Endothelial cell of umbilical vein (primary cell): ENCODE results near the gene GABARAP. TPM values are rescaled to one million over a fixed set of nuclear protein-coding genes. Genes with fewer than 3 reads are reported as not detected.

ENCODE experiments used
- BruUV-seq: library from RNA; stranded (reverse); fragments of 400-500 nt; replicated peaks from 2 replicates; lab custom pipeline; 2021; lab: Mats Ljungman, UMichigan
- CTCF ChIA-PET: fragments of 300-600, 350-600 bp; sonication (Branson Sonifier 250); formaldehyde crosslinking; loops from one replicate; lab custom pipeline; 2021; ENCODE audit warnings: antibody characterized with exemption, inconsistent platforms; lab: Charles Lee
- POLR2A ChIA-PET: fragments of 300-600, 350-600 bp; sonication (Branson Sonifier 250); formaldehyde crosslinking; loops from one replicate; lab custom pipeline; 2021; ENCODE audit warnings: antibody characterized with exemption, inconsistent platforms; lab: Charles Lee
- DNase-seq: peaks from one replicate; pipeline ENCODE4 v3.0.0-alpha.2; 2011; ENCODE audit warnings: low read depth, low spot score
- FAIRE-seq: peaks from 2 replicates; lab custom pipeline; 2011; peaks lifted over from hg19 to GRCh38; lab: Jason Lieb, UNC
- H2AFZ ChIP-seq: 2 replicates; pipeline ENCODE4 v1.6.0; 2012; ENCODE audit warnings: low read depth, low read length, control low read depth, inconsistent platforms
- H3K27ac ChIP-seq: 2 replicates; pipeline ENCODE4 v1.5.1; 2011; ENCODE audit warnings: low read depth, mild to moderate bottlenecking, control low read depth, low read length, moderate library complexity; ENCODE audit not compliant: insufficient read depth
- H3K27me3 ChIP-seq, 2 experiments: 2 replicates each; pipeline versions ENCODE4 v1.6.0 to v1.6.1; 2011; ENCODE audit warnings: low read length in 2 of 2, mixed read lengths in 1 of 2; ENCODE audit not compliant: control insufficient read depth in 2 of 2, insufficient read depth in 2 of 2
- H3K36me3 ChIP-seq, 2 experiments: 2 replicates in 1 of 2; 3 replicates in 1 of 2; pipeline ENCODE4 v1.5.1; 2011; ENCODE audit warnings: low read length in 2 of 2, mild to moderate bottlenecking in 1 of 2, moderate library complexity in 1 of 2; ENCODE audit not compliant: control insufficient read depth in 2 of 2, insufficient read depth in 2 of 2; ENCODE audit errors: extremely low read depth in 1 of 2
- H3K4me1 ChIP-seq: 3 replicates; pipeline ENCODE4 v1.5.1; 2011; ENCODE audit warnings: mild to moderate bottlenecking, low read length; ENCODE audit not compliant: control insufficient read depth, insufficient read depth; ENCODE audit errors: extremely low read depth
- H3K4me2 ChIP-seq: 2 replicates; pipeline ENCODE4 v1.6.1; 2011; ENCODE audit warnings: low read length, control low read depth, mixed read lengths; ENCODE audit not compliant: insufficient read depth
- H3K4me3 ChIP-seq, 3 experiments: fragments of 200-600 bp in 1 of 3; sonication (generic), shearing (Covaris generic) in 1 of 3; replicated peaks in 1 of 3; 2 replicates each; pipeline ENCODE4 v1.5.1; 2011 to 2016; ENCODE audit warnings: control low read depth in 3 of 3, low read length in 3 of 3, mild to moderate bottlenecking in 2 of 3, inconsistent platforms in 1 of 3, low read depth in 1 of 3, moderate library complexity in 1 of 3; ENCODE audit not compliant: insufficient read depth in 1 of 3
- H3K79me2 ChIP-seq: 2 replicates; pipeline ENCODE4 v1.6.0; 2012; ENCODE audit warnings: low read length, inconsistent platforms; ENCODE audit not compliant: control insufficient read depth, insufficient read depth
- H3K9ac ChIP-seq: replicated peaks from 2 replicates; pipeline ENCODE3; 2011; ENCODE audit warnings: low read length, control low read depth; ENCODE audit not compliant: insufficient read depth; ENCODE audit errors: extremely low read depth
- H3K9me1 ChIP-seq: replicated peaks from 3 replicates; pipeline ENCODE4 v1.6.0; 2011; ENCODE audit warnings: mild to moderate bottlenecking, low read length; ENCODE audit not compliant: control insufficient read depth, insufficient read depth; ENCODE audit errors: extremely low read depth
- H3K9me3 ChIP-seq: replicated peaks from 2 replicates; pipeline ENCODE4 v1.5.1; 2012; ENCODE audit warnings: low read length, inconsistent platforms; ENCODE audit not compliant: control insufficient read depth, insufficient read depth
- H4K20me1 ChIP-seq: replicated peaks from 2 replicates; pipeline ENCODE3; 2011; ENCODE audit warnings: mild to moderate bottlenecking, low read length; ENCODE audit not compliant: control insufficient read depth, insufficient read depth; ENCODE audit errors: extremely low read depth
- EZH2 ChIP-seq: IDR thresholded peaks from 2 replicates; pipeline ENCODE4 v1.6.1; 2012; ENCODE audit warnings: borderline replicate concordance, low read depth, mild to moderate bottlenecking, moderate library complexity, low read length, inconsistent platforms; ENCODE audit not compliant: severe bottlenecking
- FOS ChIP-seq: IDR thresholded peaks from 2 replicates; pipeline ENCODE4 v1.6.1; 2011; ENCODE audit warnings: mild to moderate bottlenecking, low read length, moderate library complexity, borderline replicate concordance; ENCODE audit not compliant: insufficient read depth
- GATA2 ChIP-seq: IDR thresholded peaks from 2 replicates; pipeline ENCODE4 v1.7.0; 2011; ENCODE audit warnings: low read depth, mild to moderate bottlenecking, moderate library complexity, mixed read lengths, low read length; ENCODE audit not compliant: insufficient read length, insufficient read depth
- JUN ChIP-seq: IDR thresholded peaks from 2 replicates; pipeline ENCODE4 v1.6.1; 2011; ENCODE audit warnings: borderline replicate concordance, low read depth; ENCODE audit not compliant: insufficient read length, insufficient read depth
- MYC ChIP-seq: IDR thresholded peaks from one replicate; pipeline ENCODE4 v1.6.1; 2011; ENCODE audit warnings: mild to moderate bottlenecking, low read depth, low read length
- POLR2A ChIP-seq: IDR thresholded peaks from 2 replicates; pipeline ENCODE4 v1.6.1; 2012; ENCODE audit warnings: low read depth, mild to moderate bottlenecking, control low read depth, low read length
- POLR2AphosphoS5 ChIP-seq: IDR thresholded peaks from 2 replicates; pipeline ENCODE4 v1.6.1; 2012; ENCODE audit warnings: low read depth, mild to moderate bottlenecking, control low read depth, low read length, moderate library complexity; ENCODE audit not compliant: insufficient read depth
- dilution Hi-C: fragments of 300-500 bp; cut with MboI; formaldehyde crosslinking; loops from one replicate; pipeline ENCODE4 v1.15.0; 2019; ENCODE audit warnings: low sequenced_read_pairs; ENCODE audit not compliant: extremely low pct_ligation_motif_present
- intact Hi-C: fragments of 100-400 bp; cut with micrococcal nuclease; formaldehyde crosslinking; loops from one replicate; pipeline ENCODE4 v1.10.0; 2022
- polyA plus RNA-seq, 4 experiments: library from polyadenylated mRNA; depleted of rRNA in 3 of 4; stranded (reverse) in 3 of 4; unstranded in 1 of 4; fragments of >200 nt; gene quantifications; 2 replicates each; pipeline versions ENCODE4 v1.2.1 to v1.2.3, GENCODE V29; 2011 to 2012; ENCODE audit warnings: missing spikeins in 1 of 4
- total RNA-seq: library from RNA; stranded (reverse); gene quantifications from 2 replicates; pipeline ENCODE4 v1.2.3, GENCODE V29; 2021
- TF ChIP-seq, protein P1 (sequence below), 2 donors: IDR thresholded peaks; 1 replicate in 1 of 2; 2 replicates in 1 of 2; pipeline ENCODE4 v1.5.1; 2011; ENCODE audit warnings: low read length in 2 of 2, mild to moderate bottlenecking in 2 of 2, moderate library complexity in 2 of 2, control low read depth in 1 of 2, inconsistent platforms in 1 of 2, low read depth in 1 of 2; ENCODE audit not compliant: insufficient read depth in 1 of 2; ENCODE audit errors: extremely low read depth in 1 of 2
- TF ChIP-seq, protein P2 (sequence below): IDR thresholded peaks from 2 replicates; pipeline ENCODE4 v1.6.1; 2011; ENCODE audit not compliant: insufficient read depth, insufficient read length

The GABARAP gene
- total and polyA plus RNA-seq, 2 donors (not counting 3 experiments of a cell fraction or from before 2014, with no cell fraction given), result 401 to 882 TPM

DNA sequence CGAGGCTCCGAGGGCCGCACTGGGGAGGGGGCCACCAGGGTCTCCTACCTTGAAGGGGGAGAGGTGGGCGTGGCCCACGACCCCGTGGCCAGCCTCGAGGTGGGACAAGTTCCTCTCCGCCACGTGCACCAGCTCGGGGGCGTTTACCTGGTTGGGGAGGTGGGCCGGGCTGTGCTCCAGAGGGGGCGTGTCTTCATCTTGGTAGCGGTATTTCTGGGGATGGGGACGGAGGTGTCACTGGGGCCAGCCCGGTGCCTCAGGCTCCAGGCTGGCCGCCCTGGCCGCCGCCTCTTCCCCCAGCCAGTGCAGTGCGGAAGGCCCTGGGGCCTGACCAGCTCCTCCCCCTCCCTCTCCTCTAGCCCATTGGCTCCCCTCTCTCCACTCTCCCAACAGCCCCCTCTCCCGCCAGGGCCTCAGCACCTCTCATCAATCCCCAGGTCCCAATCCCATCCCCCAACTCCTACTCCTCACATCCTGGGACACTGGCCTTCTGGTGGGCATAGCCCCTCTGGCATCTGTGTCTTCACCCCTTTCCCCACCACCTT lies 34.1 kb downstream of the GABARAP start:
- peaks cover 0 to 10% of the 10 kb centered on the region in 2 experiments for H3K36me3 ChIP-seq
- no peak overlapping the region for H2AFZ ChIP-seq
- H3K9me3 ChIP-seq, result no peaks in the 10 kb centered on the region
- H3K9me1 ChIP-seq, result no peaks in the 10 kb centered on the region
- dilution Hi-C loops, result no loop called here
- peaks cover 6% of the 10 kb centered on the region for H3K4me1 ChIP-seq
- H4K20me1 ChIP-seq, result no peaks in the 10 kb centered on the region
- TF ChIP-seq POLR2A, result no peak
- H3K4me3 ChIP-seq, result no peak overlapping the region
- H3K27me3 ChIP-seq, result no peaks in the 10 kb centered on the region
- intact Hi-C loops, result no loop called here
- no peak overlapping the region for H3K9ac ChIP-seq
- CTCF ChIA-PET, result interaction anchor here (1.0 kb wide), 1 partner anchor 163 kb away, joined by 3 read pairs; no protein-coding TSS in a partner anchor
- peaks cover 5% of the 10 kb centered on the region for H3K79me2 ChIP-seq
- no TSS peak for BruUV-seq
- H3K4me2 ChIP-seq, result no peak overlapping the region
- FAIRE-seq (no peak), DNase-seq (no peak)
- H3K27ac ChIP-seq, result no peak overlapping the region
- POLR2A ChIA-PET, result no interaction called here

DNA sequence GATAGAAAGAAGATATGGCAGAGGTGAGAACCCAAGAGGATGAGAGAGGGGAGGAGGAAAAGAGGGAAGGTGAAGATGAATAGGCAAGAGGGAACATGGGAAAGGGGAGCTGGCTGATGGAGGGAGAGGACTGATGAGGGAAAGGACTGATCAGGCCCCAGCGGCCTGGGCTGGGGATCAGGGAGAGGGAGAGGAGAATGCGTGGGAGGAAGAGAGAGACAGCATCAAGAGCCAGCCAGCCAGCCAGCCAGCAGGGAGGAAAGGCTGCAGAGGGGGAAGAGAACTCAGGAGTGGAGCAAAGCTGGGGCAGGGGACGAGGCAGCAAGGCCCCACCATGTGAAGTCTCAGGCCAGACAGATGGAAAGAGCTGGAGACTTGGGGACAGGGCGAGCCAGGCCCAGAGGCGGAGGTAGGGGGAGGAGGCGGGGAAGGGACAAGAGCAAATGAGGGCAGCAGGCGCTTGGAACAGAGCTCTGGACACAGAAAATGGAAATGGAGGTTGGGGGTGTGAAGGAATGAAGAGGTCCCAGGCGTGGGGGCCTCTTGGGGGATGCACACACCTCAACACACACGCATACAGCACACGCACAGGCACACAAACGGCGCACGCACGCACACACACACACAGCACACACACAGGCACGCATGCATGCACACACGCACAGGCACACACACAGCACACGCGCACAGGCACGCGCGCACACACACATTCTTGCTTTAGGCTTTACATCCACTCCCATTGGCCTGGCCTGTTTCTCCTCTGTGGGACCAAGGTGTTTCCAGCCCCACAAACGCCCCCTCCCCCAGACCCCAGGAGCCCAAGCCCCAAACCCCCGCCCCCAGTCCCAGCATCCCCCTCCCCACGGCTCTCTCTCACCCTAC lies 34.9 kb downstream of the GABARAP start:
- no peak overlapping the region for H3K4me3 ChIP-seq
- no peak overlapping the region for H2AFZ ChIP-seq
- TF ChIP-seq JUN (no peak), GATA2 (no peak), POLR2AphosphoS5 (no peak), EZH2 (no peak), MYC (no peak), FOS (no peak), POLR2A (no peak)
- TF ChIP-seq, protein P1, sequence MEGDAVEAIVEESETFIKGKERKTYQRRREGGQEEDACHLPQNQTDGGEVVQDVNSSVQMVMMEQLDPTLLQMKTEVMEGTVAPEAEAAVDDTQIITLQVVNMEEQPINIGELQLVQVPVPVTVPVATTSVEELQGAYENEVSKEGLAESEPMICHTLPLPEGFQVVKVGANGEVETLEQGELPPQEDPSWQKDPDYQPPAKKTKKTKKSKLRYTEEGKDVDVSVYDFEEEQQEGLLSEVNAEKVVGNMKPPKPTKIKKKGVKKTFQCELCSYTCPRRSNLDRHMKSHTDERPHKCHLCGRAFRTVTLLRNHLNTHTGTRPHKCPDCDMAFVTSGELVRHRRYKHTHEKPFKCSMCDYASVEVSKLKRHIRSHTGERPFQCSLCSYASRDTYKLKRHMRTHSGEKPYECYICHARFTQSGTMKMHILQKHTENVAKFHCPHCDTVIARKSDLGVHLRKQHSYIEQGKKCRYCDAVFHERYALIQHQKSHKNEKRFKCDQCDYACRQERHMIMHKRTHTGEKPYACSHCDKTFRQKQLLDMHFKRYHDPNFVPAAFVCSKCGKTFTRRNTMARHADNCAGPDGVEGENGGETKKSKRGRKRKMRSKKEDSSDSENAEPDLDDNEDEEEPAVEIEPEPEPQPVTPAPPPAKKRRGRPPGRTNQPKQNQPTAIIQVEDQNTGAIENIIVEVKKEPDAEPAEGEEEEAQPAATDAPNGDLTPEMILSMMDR (IDR thresholded peaks at IDR 0.05; ENCODE audit: extremely low read depth in 1 of 2, insufficient read depth in 1 of 2, low read depth in 1 of 2, low read length in 2 of 2), result no peak
- TF ChIP-seq, protein P2, sequence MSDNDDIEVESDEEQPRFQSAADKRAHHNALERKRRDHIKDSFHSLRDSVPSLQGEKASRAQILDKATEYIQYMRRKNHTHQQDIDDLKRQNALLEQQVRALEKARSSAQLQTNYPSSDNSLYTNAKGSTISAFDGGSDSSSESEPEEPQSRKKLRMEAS, result no peak
- H3K9me1 ChIP-seq, result no peaks in the 10 kb centered on the region
- DNase-seq (no peak), FAIRE-seq (no peak)
- H3K9me3 ChIP-seq, result no peaks in the 10 kb centered on the region
- H3K9ac ChIP-seq, result no peak overlapping the region
- H3K4me2 ChIP-seq, result no peak overlapping the region
- ChIA-PET CTCF (interaction anchor here (1.0 kb wide), 1 partner anchor 162 kb away, joined by 3 read pairs; no protein-coding TSS in a partner anchor), POLR2A (no interaction called here)
- BruUV-seq, result no TSS peak
- H3K79me2 ChIP-seq, result peaks cover 5% of the 10 kb centered on the region
- no peak overlapping the region for H3K27ac ChIP-seq
- H3K27me3 ChIP-seq, result no peaks in the 10 kb centered on the region
- dilution Hi-C loops, result no loop called here
- H3K36me3 ChIP-seq, result peaks cover 3 to 15% of the 10 kb centered on the region in 2 experiments
- no peaks in the 10 kb centered on the region for H4K20me1 ChIP-seq
- H3K4me1 ChIP-seq, result peaks cover 6% of the 10 kb centered on the region
- intact Hi-C loops, result no loop called here
